NCI-H345 treated with DMSO at 0.1 percent for 48 hours (cell line): ENCODE measurements around the gene SCGB1D1.
A peak's percentile ranks its signal among the peaks of the same experiment; 100 is the strongest.

Experiments
- DNase-seq: peaks from one replicate; lab custom pipeline; 2025; ENCODE audit not compliant: unreplicated experiment; lab: John Stamatoyannopoulos, UW

SCGB1D1 gene

DNA sequence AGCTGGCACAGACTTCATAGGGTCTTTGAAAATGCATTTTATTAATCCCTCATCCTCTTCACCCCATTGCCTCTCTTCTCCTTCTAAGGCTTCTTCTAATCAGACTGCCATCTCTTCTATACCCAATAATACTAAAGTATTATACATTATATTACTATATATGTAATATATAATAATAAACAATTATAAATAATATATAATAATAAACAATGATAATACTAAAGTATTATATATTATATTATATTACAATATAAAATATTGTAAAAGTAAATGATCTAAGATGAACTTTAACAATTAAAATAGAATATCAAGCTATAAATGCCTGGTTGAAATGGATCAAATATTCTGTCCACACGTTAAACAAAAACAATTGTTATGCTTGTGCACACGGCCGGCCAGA lies 31.5 kb downstream of the SCGB1D1 start:
- no peak for DNase-seq

DNA sequence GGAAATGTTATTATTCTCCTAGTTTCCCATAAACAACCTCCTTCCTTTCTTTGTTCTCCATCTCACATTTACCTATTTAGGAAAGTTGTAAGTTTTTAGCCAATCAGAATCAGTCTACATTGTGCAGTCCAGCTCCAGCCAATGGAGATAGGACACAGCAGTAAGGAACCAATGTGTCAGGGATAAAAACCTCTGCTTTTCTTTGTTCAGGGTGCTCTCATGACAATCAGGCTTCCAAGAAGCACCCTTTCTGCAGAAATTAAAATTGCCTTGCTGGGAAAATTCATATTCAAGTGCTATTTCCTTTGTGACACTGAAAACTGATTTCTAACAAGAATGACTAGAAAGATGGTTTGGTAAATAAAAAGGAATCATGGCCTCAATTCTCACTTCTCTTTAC lies 33.1 kb downstream of the SCGB1D1 start:
- DNase-seq: no peak

DNA sequence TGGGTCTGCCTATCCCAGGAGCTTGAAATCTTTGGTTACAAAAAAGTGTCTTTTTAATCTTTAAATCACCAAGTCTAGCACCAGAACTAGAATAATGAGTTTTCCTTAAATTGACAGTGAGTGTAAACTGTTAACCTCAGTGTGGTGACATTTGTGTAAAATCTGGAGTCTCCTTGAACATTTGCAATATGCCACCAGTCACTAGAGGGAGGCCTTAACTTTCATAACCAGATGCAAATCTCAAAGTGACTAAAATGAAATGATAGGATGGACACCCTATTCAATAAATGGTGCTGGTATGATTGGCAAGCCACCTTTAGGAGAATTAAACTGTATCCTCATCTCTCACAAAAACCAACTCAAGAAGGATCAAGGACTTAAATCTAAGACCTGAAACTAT lies 43.7 kb downstream of the SCGB1D1 start:
- no peak for DNase-seq

DNA sequence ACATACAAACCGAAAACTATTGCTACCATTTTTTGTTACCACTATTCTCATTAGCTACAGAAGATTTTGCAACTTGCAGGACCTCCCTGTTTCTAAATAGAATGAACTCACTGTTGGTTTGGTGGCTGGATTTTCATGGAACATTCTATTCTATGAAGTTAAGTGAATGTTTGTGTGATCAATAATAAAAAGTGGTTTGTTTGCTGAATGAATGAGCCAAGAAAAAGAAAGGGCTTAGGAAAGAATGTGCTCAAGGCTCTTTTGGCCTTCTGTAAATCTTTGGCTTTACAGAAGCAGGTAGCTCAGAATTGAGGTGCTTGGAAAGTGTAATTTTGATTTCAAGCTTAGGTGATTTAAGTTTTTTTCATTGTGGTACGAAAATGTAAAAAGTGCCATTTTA lies 46.2 kb downstream of the SCGB1D1 start:
- DNase-seq: no peak

DNA sequence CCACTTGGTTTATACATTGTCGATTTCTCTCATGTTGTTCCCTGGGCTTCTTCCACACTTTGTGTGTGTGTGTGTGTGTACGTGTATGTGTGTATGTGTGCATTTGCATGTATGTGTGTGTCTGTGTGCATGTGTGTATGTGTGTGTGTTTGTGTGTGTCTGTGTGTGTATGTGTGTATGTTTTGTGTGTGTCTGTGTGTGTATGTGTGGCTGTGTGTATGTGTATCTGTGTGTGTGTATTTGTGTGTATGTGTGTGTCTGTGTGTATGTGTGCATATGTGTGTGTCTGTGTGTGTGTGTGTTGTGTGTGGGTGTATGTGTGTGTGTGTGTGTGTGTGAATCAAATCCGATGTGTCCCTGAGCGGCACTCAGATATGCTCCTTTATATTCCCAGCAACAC lies 47.5 kb downstream of the SCGB1D1 start:
- no peak for DNase-seq

DNA sequence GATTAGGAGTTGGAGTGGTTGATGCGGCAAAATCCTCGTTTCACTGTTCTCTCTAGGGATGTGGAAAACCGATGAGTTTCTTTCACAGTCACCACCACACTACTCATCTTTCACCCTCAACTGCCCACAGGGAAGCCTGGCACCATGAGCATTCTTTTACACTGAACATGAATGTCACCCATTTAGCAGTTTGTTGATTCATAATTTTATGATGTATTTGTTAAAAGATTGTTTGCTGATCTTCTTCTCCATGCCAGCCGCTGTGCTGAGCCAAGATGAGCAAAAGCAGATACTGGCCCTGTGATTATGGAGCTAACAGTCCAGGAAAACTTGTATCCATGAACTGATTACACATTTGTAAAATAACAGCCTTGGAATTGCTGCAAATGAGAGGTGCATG lies 48.1 kb downstream of the SCGB1D1 start:
- no peak for DNase-seq

DNA sequence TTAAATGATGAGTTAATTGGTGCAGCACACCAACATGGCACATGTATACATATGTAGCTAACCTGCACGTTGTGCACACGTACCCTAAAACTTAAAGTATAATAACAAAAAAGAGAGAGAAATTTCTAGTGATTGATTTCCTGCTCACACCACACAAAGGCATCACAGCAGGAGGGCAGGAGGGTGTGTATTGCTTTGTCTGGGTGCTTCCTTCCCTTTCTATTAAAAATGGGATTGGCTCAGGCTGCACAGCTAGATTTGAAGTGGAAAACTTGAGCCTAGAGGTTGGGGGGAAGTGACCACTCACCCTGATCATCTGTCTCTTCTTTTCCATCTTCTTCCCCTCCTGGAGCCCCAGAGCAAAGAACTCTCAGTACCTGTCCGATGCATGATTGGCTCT lies 51.1 kb downstream of the SCGB1D1 start:
- no peak for DNase-seq

DNA sequence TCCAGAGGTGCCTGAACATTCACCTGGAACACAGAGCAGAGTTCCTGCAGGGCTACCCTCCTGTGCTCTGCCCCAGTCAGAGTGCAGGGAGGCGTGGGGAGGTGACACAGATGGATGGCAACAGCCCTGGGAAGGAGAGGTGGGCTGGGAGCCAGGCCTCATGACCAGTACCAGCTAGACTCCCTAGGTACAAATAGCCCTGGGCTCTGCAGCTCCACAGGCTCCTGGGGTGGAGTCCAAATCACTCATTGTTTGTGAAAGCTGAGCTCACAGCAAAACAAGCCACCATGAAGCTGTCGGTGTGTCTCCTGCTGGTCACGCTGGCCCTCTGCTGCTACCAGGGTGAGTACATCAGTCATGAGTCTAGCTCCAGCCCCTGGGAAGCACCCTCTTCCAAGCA lies 52.0 kb downstream of the SCGB1D1 start, which contains the start of gene SCGB1D2:
Gene SCGB1D2, plus strand, starts transcription at position 219 of the 400 bp plus-strand sequence. Its CDS starts 69 bp downstream, at position 288.
- peak; percentile 95 for DNase-seq
